Measurements from ENCODE around the gene MAN2A1. TPM values are rescaled to one million over a fixed set of nuclear protein-coding genes. Genes with fewer than 3 reads are reported as not detected.

The MAN2A1 gene
- polyA plus RNA-seq, 3 donors, result 17.0 to 23.0 (median 20.1) TPM

DNA sequence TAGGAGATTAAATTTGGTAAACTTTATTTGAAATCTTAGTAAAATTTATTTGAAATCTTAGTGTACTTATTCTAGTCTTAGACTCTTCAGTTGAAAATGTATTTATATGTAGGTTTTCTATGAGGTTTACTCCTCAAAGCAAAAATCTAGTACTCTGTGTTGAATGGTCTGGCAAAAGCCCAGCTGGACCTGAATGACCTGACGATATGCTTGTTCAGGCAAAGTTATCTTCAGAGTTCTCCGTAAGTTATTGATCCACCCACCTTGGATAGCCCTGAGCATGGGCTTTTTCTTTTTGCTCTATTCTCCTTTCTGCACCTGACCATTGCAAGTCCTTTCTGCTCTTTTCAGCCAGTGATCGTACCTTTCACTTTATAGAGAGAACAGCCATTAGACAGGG is 158.4 kb downstream of the MAN2A1 start:
- H3K4me2 ChIP-seq (replicated peaks; ENCODE audit: extremely low read depth, low read length, poor library complexity, severe bottlenecking), result no peak overlapping the region
- Mint-ChIP-seq H3K9me3 (peaks cover 0 to 5% (median 0%) of the 10 kb centered on the region in 7 donors), H3K27me3 (ENCODE audit: low read depth in 3 of 3) (peaks cover 0 to 1% (median 0%) of the 10 kb centered on the region in 3 donors), H3K27ac (peak overlapping the region in 1 of 7 donors; percentile 17), H3K4me3 (no peak overlapping the region), H3K36me3 (peaks cover 76 to 79% of the 10 kb centered on the region in 2 donors), H3K4me1 (no peaks in the 10 kb centered on the region)
- H3K4me1 ChIP-seq (ENCODE audit: control insufficient read depth in 1 of 2, insufficient read depth in 2 of 2, low read length in 2 of 2), result no peaks in the 10 kb centered on the region
- no peak overlapping the region for H3K9ac ChIP-seq (ENCODE audit: insufficient read depth, low read length, poor library complexity, severe bottlenecking)
- intact Hi-C loops (cut with micrococcal nuclease), result no loop called here
- no peak for DNase-seq
- H4K20me1 ChIP-seq (ENCODE audit: insufficient read depth, low read length), result no peaks in the 10 kb centered on the region
- H3K27ac ChIP-seq (ENCODE audit: low read depth in 1 of 2, low read length in 2 of 2), result no peak overlapping the region
- TF ChIP-seq, protein P1, sequence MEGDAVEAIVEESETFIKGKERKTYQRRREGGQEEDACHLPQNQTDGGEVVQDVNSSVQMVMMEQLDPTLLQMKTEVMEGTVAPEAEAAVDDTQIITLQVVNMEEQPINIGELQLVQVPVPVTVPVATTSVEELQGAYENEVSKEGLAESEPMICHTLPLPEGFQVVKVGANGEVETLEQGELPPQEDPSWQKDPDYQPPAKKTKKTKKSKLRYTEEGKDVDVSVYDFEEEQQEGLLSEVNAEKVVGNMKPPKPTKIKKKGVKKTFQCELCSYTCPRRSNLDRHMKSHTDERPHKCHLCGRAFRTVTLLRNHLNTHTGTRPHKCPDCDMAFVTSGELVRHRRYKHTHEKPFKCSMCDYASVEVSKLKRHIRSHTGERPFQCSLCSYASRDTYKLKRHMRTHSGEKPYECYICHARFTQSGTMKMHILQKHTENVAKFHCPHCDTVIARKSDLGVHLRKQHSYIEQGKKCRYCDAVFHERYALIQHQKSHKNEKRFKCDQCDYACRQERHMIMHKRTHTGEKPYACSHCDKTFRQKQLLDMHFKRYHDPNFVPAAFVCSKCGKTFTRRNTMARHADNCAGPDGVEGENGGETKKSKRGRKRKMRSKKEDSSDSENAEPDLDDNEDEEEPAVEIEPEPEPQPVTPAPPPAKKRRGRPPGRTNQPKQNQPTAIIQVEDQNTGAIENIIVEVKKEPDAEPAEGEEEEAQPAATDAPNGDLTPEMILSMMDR (IDR thresholded peaks at IDR 0.05), result no peak
- H3K9me3 ChIP-seq (replicated peaks in 1 of 2; ENCODE audit: control insufficient read depth in 1 of 2, insufficient read depth in 1 of 2, low read length in 2 of 2), result no peaks in the 10 kb centered on the region
- H3K36me3 ChIP-seq (replicated peaks in 1 of 2; ENCODE audit: control insufficient read depth in 1 of 2, insufficient read depth in 2 of 2, low read length in 2 of 2), result peaks cover 65 to 95% of the 10 kb centered on the region in 2 donors
- H2AFZ ChIP-seq (ENCODE audit: insufficient read depth, low read depth, low read length, poor library complexity, severe bottlenecking), result no peak overlapping the region
- 100% methylated on average over 3 of the region's 3 CpGs for WGBS (ENCODE audit: insufficient coverage)
- no peaks in the 10 kb centered on the region for H3K27me3 ChIP-seq (ENCODE audit: control insufficient read depth in 2 of 2, insufficient read depth in 2 of 2, low read length in 2 of 2)
- no peaks in the 10 kb centered on the region for H3K79me2 ChIP-seq (ENCODE audit: insufficient read depth, low read length)
- H3K4me3 ChIP-seq (replicated peaks in 1 of 3; ENCODE audit: low read depth in 2 of 3, low read length in 3 of 3), result no peak overlapping the region

DNA sequence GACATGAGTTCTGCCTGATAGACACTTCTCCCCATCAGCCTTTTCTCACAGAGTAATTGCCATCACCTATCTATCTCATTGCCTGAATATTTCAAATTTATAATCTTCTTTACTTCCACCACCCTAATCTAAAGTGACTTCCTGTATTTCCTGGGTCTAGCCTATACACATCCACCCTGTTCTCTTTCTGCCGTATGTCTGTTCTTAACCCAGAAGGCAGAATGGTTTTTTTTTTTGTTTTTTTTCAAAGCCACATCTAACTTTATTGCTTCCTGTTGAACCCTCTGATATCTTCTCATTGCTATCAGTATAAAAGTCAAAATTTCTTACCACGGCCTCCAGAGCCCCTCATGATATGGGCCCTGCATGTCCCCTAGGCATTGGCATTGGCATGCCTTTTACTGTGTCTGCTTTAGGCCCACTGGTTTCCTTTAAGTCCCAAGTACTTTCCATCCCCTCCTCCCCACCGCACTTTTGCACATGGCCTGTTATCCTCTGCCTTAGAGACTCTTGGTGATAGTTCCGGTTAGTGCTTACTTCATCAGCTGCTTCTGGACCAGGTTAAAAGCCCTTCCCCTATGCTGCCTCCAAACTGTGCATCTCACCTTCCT is 159.9 kb downstream of the MAN2A1 start:
- Mint-ChIP-seq H3K27ac (peak overlapping the region in 3 of 7 donors; percentile 6 to 44 (median 42)), H3K36me3 (peaks cover 71 to 78% of the 10 kb centered on the region in 2 donors)
- no peak for DNase-seq

More for the DNA sequence above, 159.9 kb downstream of the MAN2A1 start:
- no peak overlapping the region for H3K9ac ChIP-seq (ENCODE audit: insufficient read depth, low read length, poor library complexity, severe bottlenecking)
- peaks cover 74 to 97% of the 10 kb centered on the region in 2 donors for H3K36me3 ChIP-seq (replicated peaks in 1 of 2; ENCODE audit: control insufficient read depth in 1 of 2, insufficient read depth in 2 of 2, low read length in 2 of 2)
- Mint-ChIP-seq H3K9me3 (peaks cover 0 to 5% (median 0%) of the 10 kb centered on the region in 7 donors), H3K4me3 (no peak overlapping the region), H3K4me1 (no peaks in the 10 kb centered on the region), H3K27me3 (ENCODE audit: low read depth in 3 of 3) (peaks cover 0 to 1% (median 0%) of the 10 kb centered on the region in 3 donors)
- TF ChIP-seq, protein P1 (IDR thresholded peaks at IDR 0.05), result no peak
- H3K9me3 ChIP-seq (replicated peaks in 1 of 2; ENCODE audit: control insufficient read depth in 1 of 2, insufficient read depth in 1 of 2, low read length in 2 of 2), result no peaks in the 10 kb centered on the region
- H3K79me2 ChIP-seq (ENCODE audit: insufficient read depth, low read length), result no peaks in the 10 kb centered on the region
- no peak overlapping the region for H3K27ac ChIP-seq (ENCODE audit: low read depth in 1 of 2, low read length in 2 of 2)
- H3K4me2 ChIP-seq (replicated peaks; ENCODE audit: extremely low read depth, low read length, poor library complexity, severe bottlenecking), result no peak overlapping the region
- H3K4me1 ChIP-seq (ENCODE audit: control insufficient read depth in 1 of 2, insufficient read depth in 2 of 2, low read length in 2 of 2), result no peaks in the 10 kb centered on the region
- no peak overlapping the region for H2AFZ ChIP-seq (ENCODE audit: insufficient read depth, low read depth, low read length, poor library complexity, severe bottlenecking)
- no peaks in the 10 kb centered on the region for H3K27me3 ChIP-seq (ENCODE audit: control insufficient read depth in 2 of 2, insufficient read depth in 2 of 2, low read length in 2 of 2)
- no peak overlapping the region for H3K4me3 ChIP-seq (replicated peaks in 1 of 3; ENCODE audit: low read depth in 2 of 3, low read length in 3 of 3)
- WGBS (ENCODE audit: insufficient coverage), result 100% methylated on average over 1 of the region's 4 CpGs
- intact Hi-C loops (cut with micrococcal nuclease), result no loop called here
- H4K20me1 ChIP-seq (ENCODE audit: insufficient read depth, low read length), result no peaks in the 10 kb centered on the region
